CD8-positive, alpha-beta memory T cell (primary cell): ENCODE results near the gene SLC7A8. TPM values are rescaled to one million over a fixed set of nuclear protein-coding genes. Genes with fewer than 3 reads are reported as not detected.
A peak's percentile ranks its signal among the peaks of the same experiment; 100 is the strongest.

Source experiments
- CTCF ChIA-PET: fragments of 350-600 bp; sonication (Branson Sonifier 250); formaldehyde crosslinking; loops from one replicate; lab custom pipeline; 2021; ENCODE audit warnings: antibody characterized with exemption; lab: Charles Lee
- POLR2A ChIA-PET: fragments of 350-600 bp; sonication (Branson Sonifier 250); formaldehyde crosslinking; loops from one replicate; lab custom pipeline; 2021; ENCODE audit warnings: antibody characterized with exemption; lab: Charles Lee
- DNase-seq, 5 donors: peaks; one replicate each; pipeline versions ENCODE4 v3.0.0 to v3.0.0-alpha.2; 2020 to 2022; ENCODE audit warnings: mixed read lengths in 1 of 5
- H3K27ac ChIP-seq: one replicate; pipeline ENCODE4 v1.7.0; 2013; ENCODE audit warnings: low read depth, mild to moderate bottlenecking, low read length, moderate library complexity
- H3K27me3 ChIP-seq: 2 replicates; pipeline ENCODE4 v1.7.0; 2013; ENCODE audit warnings: low read length, mild to moderate bottlenecking; ENCODE audit not compliant: insufficient read depth, poor library complexity, severe bottlenecking
- H3K36me3 ChIP-seq: 2 replicates; pipeline ENCODE4 v1.7.0; 2013; ENCODE audit warnings: mild to moderate bottlenecking, low read length, moderate library complexity; ENCODE audit not compliant: insufficient read depth
- H3K4me1 ChIP-seq: 2 replicates; pipeline ENCODE4 v1.7.0; 2013; ENCODE audit warnings: mild to moderate bottlenecking, low read length, moderate library complexity; ENCODE audit not compliant: insufficient read depth
- H3K4me3 ChIP-seq: 2 replicates; pipeline ENCODE4 v1.7.0; 2013; ENCODE audit warnings: mild to moderate bottlenecking, low read length
- H3K9me3 ChIP-seq: 2 replicates; pipeline ENCODE4 v1.7.0; 2013; ENCODE audit warnings: mild to moderate bottlenecking, low read length
- H3K27ac Mint-ChIP-seq, 8 donors: one replicate each; pipeline ENCODE4 v1.8.0; 2020 to 2021; ENCODE audit warnings: mixed read lengths in 8 of 8, mild to moderate bottlenecking in 6 of 8, inconsistent platforms in 3 of 8, moderate library complexity in 3 of 8
- H3K27me3 Mint-ChIP-seq, 2 donors: one replicate each; pipeline ENCODE4 v1.8.0; 2020 to 2021; ENCODE audit warnings: mixed read lengths in 2 of 2, mild to moderate bottlenecking in 1 of 2, moderate library complexity in 1 of 2
- H3K36me3 Mint-ChIP-seq, 3 donors: one replicate each; pipeline ENCODE4 v1.8.0; 2020 to 2021; ENCODE audit warnings: mixed read lengths in 3 of 3, inconsistent platforms in 1 of 3, mild to moderate bottlenecking in 1 of 3
- H3K4me1 Mint-ChIP-seq, 3 donors: one replicate each; pipeline ENCODE4 v1.8.0; 2020 to 2021; ENCODE audit warnings: mixed read lengths in 3 of 3, inconsistent platforms in 1 of 3, mild to moderate bottlenecking in 1 of 3
- H3K4me3 Mint-ChIP-seq, 7 donors: one replicate each; pipeline ENCODE4 v1.8.0; 2020 to 2021; ENCODE audit warnings: mixed read lengths in 7 of 7, mild to moderate bottlenecking in 6 of 7, moderate library complexity in 4 of 7, inconsistent platforms in 2 of 7
- H3K9me3 Mint-ChIP-seq, 5 donors: one replicate each; pipeline ENCODE4 v1.8.0; 2020 to 2022; ENCODE audit warnings: mixed read lengths in 5 of 5, mild to moderate bottlenecking in 3 of 5, moderate library complexity in 2 of 5, inconsistent platforms in 1 of 5
- polyA plus RNA-seq: library from polyadenylated mRNA; unstranded; fragments of 300-500 nt; fragmentation: Illumina TruSeq; gene quantifications from one replicate; pipeline ENCODE4 v1.2.3, GENCODE V29; 2021
- total RNA-seq, 2 experiments: library from RNA; stranded (reverse); gene quantifications; one replicate each; pipeline ENCODE4 v1.2.3, GENCODE V29; 2021

The SLC7A8 gene
- total and polyA plus RNA-seq, 3 experiments from 2014 or later = 0.51 to 2.5 (median 1.4) TPM

DNA sequence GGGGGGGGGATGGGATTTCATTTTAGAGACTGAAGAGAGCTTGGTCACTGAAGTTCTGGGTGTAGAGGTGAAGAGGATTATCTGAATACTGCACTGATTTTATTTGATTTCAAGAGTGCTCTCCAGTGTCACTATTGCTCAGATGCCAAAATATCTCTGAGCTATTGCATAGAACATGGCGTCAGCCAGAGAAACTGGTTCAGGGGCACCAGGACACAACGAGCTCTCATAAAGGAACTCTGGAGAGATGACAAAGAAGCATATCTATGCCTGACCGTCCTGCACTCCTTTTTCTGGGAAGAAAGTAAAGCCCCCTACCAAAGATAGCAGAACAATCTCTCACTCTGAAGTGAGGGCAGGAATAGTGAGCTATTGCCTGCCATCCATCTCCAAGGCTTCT, 2.0 kb downstream of the SLC7A8 start:
- no peaks in the 10 kb centered on the region for H3K36me3 ChIP-seq
- no peak for DNase-seq
- Mint-ChIP-seq H3K4me1 (peaks cover 0 to 3% (median 0%) of the 10 kb centered on the region in 3 donors), H3K36me3 (no peaks in the 10 kb centered on the region), H3K27ac (peak overlapping the region in 1 of 8 donors; percentile 36), H3K27me3 (peaks cover 10 to 40% of the 10 kb centered on the region in 2 donors), H3K9me3 (no peaks in the 10 kb centered on the region), H3K4me3 (peak overlapping the region in 2 of 7 donors; percentile 21 to 37)
- ChIA-PET POLR2A (interaction anchor here (1.3 kb wide), 1 partner anchor 61 kb away, joined by 4 read pairs; no protein-coding TSS in a partner anchor), CTCF (interaction anchor here (1.5 to 1.7 kb wide), 2 partner anchors 87 to 113 kb away, joined by 3 to 4 read pairs; partner anchors contain the start of gene ACIN1)
- H3K9me3 ChIP-seq = no peaks in the 10 kb centered on the region
- no peak overlapping the region for H3K27ac ChIP-seq
- no peak overlapping the region for H3K4me3 ChIP-seq
- peaks cover 9% of the 10 kb centered on the region for H3K4me1 ChIP-seq
- H3K27me3 ChIP-seq = peaks cover 4% of the 10 kb centered on the region

DNA sequence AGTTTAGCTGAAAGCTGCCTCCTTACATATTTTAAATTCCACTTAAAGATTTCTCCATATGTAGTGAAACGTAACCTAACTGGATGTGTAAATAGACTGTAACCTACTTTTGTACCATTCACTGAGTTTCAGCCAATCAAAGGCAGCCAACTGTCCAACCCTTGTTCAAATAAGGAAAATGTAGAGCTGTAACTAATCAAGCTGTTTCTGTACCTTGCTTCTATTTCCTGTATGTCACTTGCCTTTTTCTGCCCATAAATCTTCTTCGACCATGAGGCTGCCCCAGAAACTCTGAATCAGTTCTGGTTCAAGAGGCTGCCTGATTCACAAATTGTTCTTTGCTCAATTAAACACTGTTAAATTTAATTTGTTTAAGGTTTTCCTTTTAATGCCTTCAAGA, 6.3 kb downstream of the SLC7A8 start:
- POLR2A ChIA-PET = no interaction called here
- no peak overlapping the region for H3K27ac Mint-ChIP-seq
- H3K4me3 ChIP-seq = no peak overlapping the region
- H3K36me3 Mint-ChIP-seq = no peaks in the 10 kb centered on the region
- H3K4me1 ChIP-seq = peaks cover 2% of the 10 kb centered on the region
- no peaks in the 10 kb centered on the region for H3K9me3 ChIP-seq
- peaks cover 12 to 64% of the 10 kb centered on the region in 2 donors for H3K27me3 Mint-ChIP-seq
- H3K27ac ChIP-seq = no peak overlapping the region
- CTCF ChIA-PET = interaction anchor here (0.7 to 2.4 kb wide), 4 partner anchors 10 to 82 kb away, joined by 3 to 10 read pairs (median 4); partner anchors contain the start of genes ACIN1 and C14orf119
- peaks cover 0 to 3% (median 0%) of the 10 kb centered on the region in 3 donors for H3K4me1 Mint-ChIP-seq
- H3K36me3 ChIP-seq = no peaks in the 10 kb centered on the region
- H3K4me3 Mint-ChIP-seq = no peak overlapping the region
- H3K9me3 Mint-ChIP-seq = no peaks in the 10 kb centered on the region
- peaks cover 4% of the 10 kb centered on the region for H3K27me3 ChIP-seq
- no peak for DNase-seq

DNA sequence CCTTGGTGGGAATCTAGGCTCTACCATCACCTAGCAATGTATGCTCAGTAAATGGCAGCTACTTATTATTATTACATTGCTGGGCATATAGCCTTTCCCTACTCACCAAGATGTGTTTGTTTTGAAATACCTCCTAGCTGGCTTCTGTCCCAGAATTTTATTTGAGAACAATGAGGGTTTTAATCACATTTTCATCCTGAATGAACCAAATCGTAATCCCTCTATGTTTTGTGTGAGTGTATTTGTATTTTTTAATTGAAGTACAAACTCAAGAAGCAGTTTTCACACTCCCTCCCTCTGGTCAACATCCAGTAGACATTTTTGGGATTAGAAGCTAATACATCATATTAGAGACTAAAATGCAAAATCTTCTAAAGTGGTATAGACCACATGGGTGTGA, 7.6 kb downstream of the SLC7A8 start:
- Mint-ChIP-seq H3K9me3 (no peaks in the 10 kb centered on the region), H3K27ac (no peak overlapping the region), H3K27me3 (peaks cover 17 to 55% of the 10 kb centered on the region in 2 donors), H3K4me1 (no peaks in the 10 kb centered on the region), H3K36me3 (no peaks in the 10 kb centered on the region), H3K4me3 (no peak overlapping the region)
- no peaks in the 10 kb centered on the region for H3K4me1 ChIP-seq
- no peaks in the 10 kb centered on the region for H3K36me3 ChIP-seq
- ChIA-PET POLR2A (no interaction called here), CTCF (interaction anchor here (1.0 to 2.4 kb wide), 5 partner anchors 54 to 120 kb away, joined by 3 to 10 read pairs (median 3); partner anchors contain the start of genes ACIN1 and C14orf119)
- H3K27ac ChIP-seq = no peak overlapping the region
- H3K9me3 ChIP-seq = no peaks in the 10 kb centered on the region
- no peak for DNase-seq
- H3K27me3 ChIP-seq = no peaks in the 10 kb centered on the region
- no peak overlapping the region for H3K4me3 ChIP-seq

DNA sequence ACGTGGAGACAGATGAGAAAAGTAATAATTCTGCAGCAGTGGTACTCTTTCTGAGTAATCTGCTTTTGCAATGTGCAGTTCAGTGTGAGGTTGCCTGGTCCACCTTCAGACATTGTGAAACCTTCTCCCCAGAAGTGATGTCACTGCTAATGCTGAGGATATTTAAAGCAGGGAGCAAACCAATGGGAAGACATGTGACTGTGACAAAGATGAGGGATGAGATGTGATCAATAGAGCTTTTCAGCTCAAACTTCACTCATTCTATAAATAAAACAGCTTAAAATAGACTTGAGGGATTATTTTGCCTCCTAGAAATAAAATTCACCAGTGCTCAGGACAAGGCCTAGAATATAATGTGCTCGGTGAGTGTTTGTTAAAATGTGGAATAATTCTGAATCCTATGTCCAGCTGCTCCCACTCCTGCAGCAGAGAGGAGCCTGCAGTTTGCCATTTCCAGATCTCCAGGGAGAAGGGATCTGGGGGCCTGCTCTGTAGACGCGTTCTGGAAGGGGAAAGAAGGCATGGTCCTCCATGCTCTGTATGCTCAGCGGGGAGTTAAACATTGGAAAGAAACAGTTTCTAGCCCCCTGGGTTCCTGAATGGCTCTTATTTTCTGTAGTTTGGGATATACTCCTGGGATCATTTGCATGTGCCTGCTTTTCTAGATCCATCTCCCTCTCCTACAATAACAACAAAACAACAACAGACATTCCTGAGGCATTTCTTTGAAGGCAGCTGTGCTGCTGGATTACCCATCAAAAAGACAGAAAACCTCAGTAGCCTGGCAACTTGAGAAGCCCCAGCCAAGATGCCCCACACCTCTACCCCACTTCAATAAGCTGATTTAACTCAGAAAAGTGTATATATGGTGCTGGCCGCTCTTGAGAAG, 8.9 kb downstream of the SLC7A8 start:
- Histone ChIP-seq H3K4me3 (no peak overlapping the region), H3K9me3 (no peaks in the 10 kb centered on the region), H3K36me3 (no peaks in the 10 kb centered on the region), H3K27me3 (no peaks in the 10 kb centered on the region), H3K4me1 (no peaks in the 10 kb centered on the region), H3K27ac (no peak overlapping the region)
- POLR2A ChIA-PET = no interaction called here
- H3K4me3 Mint-ChIP-seq = no peak overlapping the region
- DNase-seq = no peak
- no peaks in the 10 kb centered on the region for H3K4me1 Mint-ChIP-seq
- no peak overlapping the region for H3K27ac Mint-ChIP-seq
- CTCF ChIA-PET = interaction anchor here (1.0 to 1.2 kb wide), 2 partner anchors 53 to 106 kb away, joined by 3 to 4 read pairs; no protein-coding TSS in a partner anchor
- no peaks in the 10 kb centered on the region for H3K9me3 Mint-ChIP-seq
- H3K36me3 Mint-ChIP-seq = no peaks in the 10 kb centered on the region
- peaks cover 12 to 49% of the 10 kb centered on the region in 2 donors for H3K27me3 Mint-ChIP-seq

DNA sequence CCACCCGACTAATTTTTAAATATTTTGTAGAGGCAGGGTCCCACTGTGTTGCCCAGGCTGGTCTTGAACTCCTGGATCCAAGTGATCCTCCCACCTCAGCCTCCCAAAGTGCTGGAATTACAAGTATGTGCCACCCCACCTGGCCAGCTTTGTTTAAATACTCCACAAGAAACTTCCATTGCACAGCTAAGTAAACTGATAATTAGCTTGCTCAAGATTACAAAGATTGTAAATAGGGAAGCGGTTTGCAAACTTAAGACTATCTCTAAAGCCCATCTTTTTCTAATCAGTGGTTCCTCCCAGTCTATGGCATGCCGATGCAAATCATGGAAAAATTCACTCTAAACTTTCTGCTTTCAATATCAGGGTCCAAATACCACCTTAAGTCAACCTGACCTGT, 9.7 kb downstream of the SLC7A8 start:
- no peaks in the 10 kb centered on the region for H3K4me1 Mint-ChIP-seq
- Histone ChIP-seq H3K4me3 (no peak overlapping the region), H3K27me3 (no peaks in the 10 kb centered on the region), H3K9me3 (no peaks in the 10 kb centered on the region), H3K36me3 (no peaks in the 10 kb centered on the region), H3K27ac (no peak overlapping the region), H3K4me1 (no peaks in the 10 kb centered on the region)
- no peaks in the 10 kb centered on the region for H3K9me3 Mint-ChIP-seq
- CTCF ChIA-PET = no interaction called here
- no peak for DNase-seq
- peaks cover 9 to 43% of the 10 kb centered on the region in 2 donors for H3K27me3 Mint-ChIP-seq
- no peak overlapping the region for H3K27ac Mint-ChIP-seq
- POLR2A ChIA-PET = no interaction called here
- no peaks in the 10 kb centered on the region for H3K36me3 Mint-ChIP-seq
- H3K4me3 Mint-ChIP-seq = no peak overlapping the region

DNA sequence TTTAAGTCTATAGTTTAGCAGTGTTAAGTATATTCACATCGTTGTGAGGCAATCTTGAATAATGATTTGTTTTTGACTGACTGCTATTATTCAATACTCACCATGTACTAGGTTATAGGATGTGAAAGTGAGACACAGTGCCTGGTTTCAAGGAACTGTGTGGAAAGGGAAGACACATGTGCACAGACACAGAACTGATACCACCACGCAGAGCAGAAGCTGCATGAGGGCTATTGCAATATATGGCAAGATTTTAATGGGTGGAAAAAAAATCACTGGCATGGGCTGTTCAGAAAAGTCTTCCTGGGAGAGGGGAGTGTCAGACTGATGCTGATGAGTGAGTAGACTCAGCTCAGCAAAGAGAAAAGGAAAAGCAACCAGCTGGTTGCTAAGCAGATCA, 10.4 kb downstream of the SLC7A8 start:
- POLR2A ChIA-PET = no interaction called here

DNA sequence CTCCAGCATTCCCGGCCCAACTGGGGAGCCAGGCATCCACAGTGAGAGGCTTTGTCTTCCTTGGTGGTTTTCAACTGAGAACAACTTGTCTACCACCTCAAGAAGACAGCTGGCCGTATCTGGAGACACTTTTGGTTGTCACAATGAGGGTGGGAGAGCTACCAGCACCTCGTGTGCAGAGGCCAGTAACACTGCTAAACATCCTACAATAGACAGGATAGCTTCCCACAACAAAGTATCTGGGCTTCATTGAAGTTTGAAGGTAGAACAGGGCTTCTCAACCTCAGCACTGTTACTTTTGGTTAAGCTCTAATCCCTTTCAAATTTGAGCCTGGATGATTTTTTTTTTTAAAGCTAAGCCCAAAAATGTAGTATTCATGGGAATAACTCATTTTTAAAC, 10.9 kb downstream of the SLC7A8 start:
- CTCF ChIA-PET = interaction anchor here (1.3 to 2.5 kb wide), 2 partner anchors 14 to 52 kb away, joined by 6 read pairs; no protein-coding TSS in a partner anchor
- H3K27ac ChIP-seq = no peak overlapping the region
- Mint-ChIP-seq H3K27ac (no peak overlapping the region), H3K27me3 (peaks cover 8 to 40% of the 10 kb centered on the region in 2 donors), H3K4me3 (no peak overlapping the region), H3K36me3 (no peaks in the 10 kb centered on the region), H3K9me3 (no peaks in the 10 kb centered on the region), H3K4me1 (no peaks in the 10 kb centered on the region)
- peak in 1 of 5 donors; percentile 45 for DNase-seq
- H3K9me3 ChIP-seq = no peaks in the 10 kb centered on the region
- H3K36me3 ChIP-seq = no peaks in the 10 kb centered on the region
- no peaks in the 10 kb centered on the region for H3K4me1 ChIP-seq
- POLR2A ChIA-PET = no interaction called here
- H3K4me3 ChIP-seq = no peak overlapping the region
- H3K27me3 ChIP-seq = no peaks in the 10 kb centered on the region

More for the DNA sequence above, 10.4 kb downstream of the SLC7A8 start:
- Histone ChIP-seq H3K27ac (no peak overlapping the region), H3K36me3 (no peaks in the 10 kb centered on the region), H3K9me3 (no peaks in the 10 kb centered on the region), H3K4me1 (no peaks in the 10 kb centered on the region), H3K4me3 (no peak overlapping the region), H3K27me3 (no peaks in the 10 kb centered on the region)
- H3K27ac Mint-ChIP-seq = no peak overlapping the region
- CTCF ChIA-PET = interaction anchor here (2.5 kb wide), 1 partner anchor 52 kb away, joined by 6 read pairs; no protein-coding TSS in a partner anchor
- peaks cover 8 to 39% of the 10 kb centered on the region in 2 donors for H3K27me3 Mint-ChIP-seq
- DNase-seq = no peak
- H3K4me1 Mint-ChIP-seq = no peaks in the 10 kb centered on the region
- H3K36me3 Mint-ChIP-seq = no peaks in the 10 kb centered on the region
- H3K4me3 Mint-ChIP-seq = no peak overlapping the region
- H3K9me3 Mint-ChIP-seq = no peaks in the 10 kb centered on the region

DNA sequence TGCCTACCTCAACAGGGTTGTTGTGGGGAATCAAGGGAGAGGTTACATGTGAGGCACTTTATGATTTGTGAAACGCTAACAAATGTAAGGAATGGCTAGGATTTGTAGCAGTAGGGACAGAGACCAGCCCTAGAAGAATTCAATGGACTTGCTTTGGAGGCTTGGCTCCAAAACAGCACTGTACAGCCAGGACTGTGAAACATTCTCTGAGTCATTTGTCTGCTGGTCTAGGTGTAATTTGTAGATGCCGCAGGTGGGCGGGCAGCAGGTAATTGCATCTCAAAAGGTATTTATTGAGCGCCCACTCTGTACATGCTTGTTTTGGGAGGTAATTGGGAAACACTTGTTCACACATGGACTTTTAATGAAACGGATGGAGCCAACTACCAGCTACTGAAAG, 11.4 kb downstream of the SLC7A8 start:
- H3K4me1 ChIP-seq = no peaks in the 10 kb centered on the region
- Mint-ChIP-seq H3K9me3 (no peaks in the 10 kb centered on the region), H3K4me1 (no peaks in the 10 kb centered on the region), H3K27ac (no peak overlapping the region), H3K36me3 (no peaks in the 10 kb centered on the region), H3K4me3 (no peak overlapping the region), H3K27me3 (peaks cover 8 to 37% of the 10 kb centered on the region in 2 donors)
- ChIA-PET CTCF (interaction anchor here (1.3 to 2.5 kb wide), 2 partner anchors 15 to 51 kb away, joined by 6 read pairs; no protein-coding TSS in a partner anchor), POLR2A (no interaction called here)
- no peak overlapping the region for H3K27ac ChIP-seq
- H3K36me3 ChIP-seq = no peaks in the 10 kb centered on the region
- H3K9me3 ChIP-seq = no peaks in the 10 kb centered on the region
- no peak for DNase-seq
- no peaks in the 10 kb centered on the region for H3K27me3 ChIP-seq
- H3K4me3 ChIP-seq = no peak overlapping the region
